UCSD-AML1 (cell line): ENCODE measurements around the gene ST6GALNAC1.

Source experiments
- DNase-seq: peaks from one replicate; lab custom pipeline; 2025; ENCODE audit not compliant: unreplicated experiment; lab: John Stamatoyannopoulos, UW

The ST6GALNAC1 gene

DNA sequence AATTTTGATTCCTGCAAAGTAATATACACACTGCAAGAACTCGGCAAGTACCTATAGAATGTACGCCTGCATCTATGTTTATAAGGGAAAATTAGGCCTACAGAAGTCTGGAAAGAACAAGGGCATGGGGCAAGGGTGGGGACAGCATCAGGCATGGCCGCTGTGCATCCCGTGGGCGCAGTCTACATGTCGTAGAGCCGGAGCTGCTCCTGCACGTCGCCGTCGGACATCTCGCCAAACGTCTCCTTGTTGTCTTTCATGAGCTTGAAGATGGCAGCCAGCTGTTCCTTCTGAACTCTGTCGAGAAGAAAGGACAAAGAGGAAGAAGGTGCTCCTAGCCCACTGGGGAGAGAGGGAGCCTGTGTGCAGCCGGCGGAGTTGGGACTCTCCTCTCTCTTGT, 33.8 kb upstream of the ST6GALNAC1 start:
- no peak for DNase-seq

DNA sequence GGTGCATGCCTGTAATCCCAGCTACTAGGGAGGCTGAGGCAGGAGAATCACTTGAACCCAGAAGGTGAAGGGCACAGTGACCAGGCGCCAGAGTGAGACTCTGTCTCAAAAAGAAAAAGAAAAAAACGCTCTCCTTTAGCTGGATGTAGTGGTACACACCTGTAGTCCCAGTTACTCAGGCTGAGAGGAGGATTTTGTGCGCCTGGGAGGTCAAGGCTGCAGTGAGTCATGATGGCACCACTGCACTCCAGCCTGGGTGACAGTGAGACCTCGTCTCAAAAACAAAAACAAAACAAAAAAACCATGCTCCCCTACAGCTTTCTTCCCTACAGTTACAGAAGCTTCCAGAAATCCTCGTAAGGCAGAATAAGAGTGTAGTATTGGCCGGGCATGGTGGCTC, 33.1 kb upstream of the ST6GALNAC1 start:
- no peak for DNase-seq

DNA sequence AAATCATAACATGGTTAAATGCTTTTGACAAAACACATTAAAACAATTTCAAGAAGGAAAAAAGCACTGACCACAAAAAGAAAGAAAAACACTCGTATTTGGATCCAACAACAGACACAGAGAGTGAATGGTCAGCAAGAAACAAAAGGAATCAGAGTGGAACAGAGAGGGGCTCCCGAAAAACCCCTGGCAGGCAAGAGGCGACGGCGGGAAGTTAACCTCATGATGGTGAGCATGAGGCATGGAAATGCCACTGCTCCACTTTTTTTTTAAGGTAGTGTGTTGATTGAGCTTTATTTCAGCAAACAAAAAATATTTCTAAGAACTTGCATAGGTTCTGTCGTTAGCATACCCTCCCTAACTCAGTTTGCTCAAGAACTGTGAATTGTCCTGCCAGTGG, 32.1 kb upstream of the ST6GALNAC1 start:
- no peak for DNase-seq

GRCh38 chr17:76674600-76674999, 31.0 kb upstream of the ST6GALNAC1 start:
- no peak for DNase-seq

- no peak for DNase-seq
These were observed 30.2 kb upstream of the ST6GALNAC1 start for GRCh38 chr17:76673729-76674128.

GRCh38 chr17:76672892-76673291, 29.3 kb upstream of the ST6GALNAC1 start:
- no peak for DNase-seq

DNA sequence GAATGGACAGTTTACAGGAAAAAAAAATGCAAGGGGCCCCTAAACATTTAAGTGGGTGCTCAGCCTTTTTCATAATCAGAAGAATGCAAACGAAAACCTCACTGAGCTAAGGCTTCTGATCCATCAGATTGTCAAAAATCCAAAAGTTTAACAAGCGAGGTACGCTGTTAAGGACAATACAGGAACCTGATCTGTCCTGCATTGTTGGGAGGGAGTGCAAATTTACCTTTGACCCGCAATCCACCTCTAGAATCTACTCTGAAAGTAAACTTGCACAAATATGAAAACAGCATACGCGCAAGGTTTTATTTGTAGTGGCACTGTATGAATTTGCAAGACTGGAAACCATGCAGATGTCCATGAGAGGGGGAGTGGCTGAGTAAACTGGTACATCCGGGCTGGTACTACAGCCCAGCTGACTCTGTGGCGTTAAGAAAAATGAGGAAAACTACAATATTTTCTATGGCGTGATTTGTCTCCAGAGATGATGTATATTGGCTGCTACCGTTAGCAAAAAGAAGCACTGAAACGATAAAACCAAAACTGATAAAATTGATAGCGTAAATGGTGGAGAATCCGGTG, 28.8 kb upstream of the ST6GALNAC1 start:
- DNase-seq: no peak

- no peak for DNase-seq
These were observed 28.3 kb upstream of the ST6GALNAC1 start for GRCh38 chr17:76671912-76672262.

DNA sequence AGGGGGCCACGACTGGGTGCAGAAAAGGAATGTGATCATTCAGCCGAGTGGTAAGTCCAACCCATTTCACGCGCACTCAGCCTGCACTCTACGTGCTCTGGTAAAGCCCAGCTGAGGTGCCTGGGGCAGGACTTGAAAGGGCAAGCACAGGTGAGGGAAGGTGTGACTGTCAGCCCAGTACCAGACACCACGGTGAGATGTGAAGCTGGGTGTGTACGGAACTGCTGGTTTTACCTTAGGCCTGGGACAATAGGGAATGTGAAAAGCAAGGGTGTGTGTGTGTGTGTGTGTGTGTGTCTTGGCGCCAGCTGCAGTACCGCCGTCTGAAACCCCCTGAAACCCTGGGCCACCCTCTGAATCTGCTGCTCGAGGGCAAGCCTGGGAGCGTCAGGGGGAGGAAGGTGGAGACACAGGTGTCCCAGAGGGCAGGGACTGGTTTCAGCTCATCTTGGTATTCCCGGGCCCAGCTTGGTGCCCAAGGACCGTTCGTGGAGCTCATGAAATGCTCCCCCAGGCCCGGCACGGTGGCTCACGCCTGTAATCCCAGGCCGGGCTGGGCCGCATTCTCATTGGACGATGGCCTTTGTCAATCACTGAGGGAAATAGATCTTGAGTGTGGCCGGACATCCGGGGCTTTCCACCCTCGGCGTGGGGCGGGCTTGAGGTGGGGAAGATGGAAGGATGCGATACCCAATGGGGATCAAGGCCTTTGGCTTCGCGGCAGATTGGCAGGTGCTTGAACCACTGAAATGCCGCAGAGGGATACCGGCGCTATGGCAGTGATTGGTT, 27.8 kb upstream of the ST6GALNAC1 start:
- peak; percentile 99 for DNase-seq

DNA sequence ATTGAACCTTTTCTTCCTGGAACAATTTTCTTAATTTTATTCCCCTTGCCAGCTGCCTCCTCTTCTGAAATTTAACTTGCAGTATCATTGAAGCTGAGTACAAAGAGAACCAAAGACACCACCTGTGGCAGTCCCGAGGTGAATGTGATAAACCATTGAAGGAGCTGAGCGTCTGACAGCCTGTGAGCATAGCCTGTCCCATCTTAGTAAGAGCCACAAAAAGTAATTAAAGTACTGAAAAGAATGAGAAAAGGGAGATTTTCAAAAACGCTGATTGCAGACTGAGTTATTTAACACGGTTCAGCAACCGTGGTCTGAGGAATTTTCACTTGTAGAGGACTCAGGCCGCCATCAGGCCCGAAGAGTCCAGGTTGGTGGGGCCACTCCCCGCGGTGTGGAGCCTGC, 27.2 kb upstream of the ST6GALNAC1 start:
- DNase-seq: no peak

- DNase-seq: no peak
These were observed 26.6 kb upstream of the ST6GALNAC1 start for GRCh38 chr17:76670020-76670717.

- no peak for DNase-seq
These were observed 24.4 kb upstream of the ST6GALNAC1 start for GRCh38 chr17:76667786-76668453.

DNA sequence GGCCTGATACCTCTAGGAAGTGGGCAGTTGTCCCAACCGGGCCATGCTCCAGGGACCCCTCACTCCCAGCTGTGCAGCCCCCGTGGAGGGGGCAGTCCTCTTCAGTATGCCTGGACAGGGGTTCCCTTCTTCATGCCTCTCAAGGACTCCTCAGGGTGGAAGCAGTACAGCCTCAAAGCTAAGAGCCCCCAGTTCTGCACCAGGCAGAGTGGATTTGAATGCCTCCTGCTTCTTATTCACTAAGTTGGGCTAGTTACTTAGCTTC, 23.9 kb upstream of the ST6GALNAC1 start:
- DNase-seq: no peak

DNA sequence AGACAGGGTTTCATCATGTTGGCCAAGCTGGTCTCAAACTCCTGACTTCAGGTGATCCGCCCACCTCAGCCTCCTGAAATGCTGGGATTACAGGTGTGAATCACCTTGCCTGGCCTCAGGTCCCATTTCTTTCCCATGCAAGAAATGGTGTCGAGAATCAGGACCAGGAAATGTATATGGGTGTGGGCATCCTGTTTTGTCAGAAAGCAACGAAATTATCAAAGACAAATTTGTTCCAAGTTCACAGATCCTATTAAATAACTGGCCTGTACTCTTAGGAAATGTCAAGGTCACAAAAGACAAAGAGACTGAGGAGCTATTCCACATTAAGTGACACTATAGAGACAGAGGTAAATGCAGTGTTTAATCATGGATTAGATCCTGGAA, 17.1 kb upstream of the ST6GALNAC1 start:
- DNase-seq: no peak

DNA sequence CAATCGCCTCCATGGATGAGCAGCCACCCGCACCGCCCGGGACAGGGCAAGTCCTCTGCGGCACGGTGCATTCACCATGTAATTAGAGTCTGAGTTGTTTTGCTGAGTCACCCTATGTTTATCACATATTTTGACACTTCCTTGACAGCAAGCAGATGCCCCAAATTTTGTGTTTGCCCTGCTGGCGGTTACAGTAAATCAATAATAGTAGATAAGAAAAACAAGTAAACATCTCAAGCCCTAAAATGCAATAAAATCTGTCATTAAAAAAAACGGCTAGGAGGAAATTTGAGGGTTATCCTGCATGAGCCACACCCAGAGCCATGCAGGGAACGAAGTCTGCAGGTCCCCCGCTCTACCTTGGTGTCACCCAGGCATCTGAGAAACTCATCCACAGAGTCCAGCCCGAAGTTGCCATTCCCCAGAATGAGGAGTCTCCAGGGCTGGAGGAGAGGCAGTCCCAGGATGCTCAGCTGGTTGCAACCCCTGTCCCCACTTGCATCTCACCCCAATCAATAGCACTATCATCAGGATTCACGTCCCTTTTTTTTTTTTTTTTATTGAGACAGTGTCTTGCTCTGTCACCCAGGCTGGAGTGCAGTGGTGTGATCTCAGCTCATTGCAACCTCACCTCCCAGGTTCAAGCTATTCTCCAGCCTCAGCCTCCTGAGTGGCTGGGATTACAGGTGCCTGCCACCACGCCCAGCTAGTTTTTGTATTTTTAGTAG, 16.5 kb upstream of the ST6GALNAC1 start:
- no peak for DNase-seq

GRCh38 chr17:76658242-76658662, 14.7 kb upstream of the ST6GALNAC1 start:
- DNase-seq: no peak

GRCh38 chr17:76657505-76658241, 14.1 kb upstream of the ST6GALNAC1 start:
- no peak for DNase-seq

DNA sequence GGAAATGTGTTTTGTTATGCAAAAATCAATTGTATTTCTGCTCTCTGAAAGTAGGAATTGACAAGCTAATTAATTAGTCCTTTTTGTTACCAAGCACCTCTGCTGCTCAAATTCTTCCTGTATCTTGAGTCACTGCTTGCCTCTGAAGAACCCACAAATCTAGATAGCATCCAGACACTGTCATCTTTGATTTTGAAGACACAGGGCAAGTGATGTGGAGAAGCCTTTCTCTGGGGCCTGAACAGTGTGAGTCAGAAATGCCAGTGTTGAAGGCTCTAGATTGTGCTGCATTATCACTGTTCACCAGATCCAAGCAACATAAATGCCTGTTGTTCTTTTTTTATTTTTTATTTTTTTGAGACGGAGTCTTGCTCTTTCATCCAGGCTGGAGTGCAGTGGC, 10.9 kb upstream of the ST6GALNAC1 start:
- DNase-seq: no peak

DNA sequence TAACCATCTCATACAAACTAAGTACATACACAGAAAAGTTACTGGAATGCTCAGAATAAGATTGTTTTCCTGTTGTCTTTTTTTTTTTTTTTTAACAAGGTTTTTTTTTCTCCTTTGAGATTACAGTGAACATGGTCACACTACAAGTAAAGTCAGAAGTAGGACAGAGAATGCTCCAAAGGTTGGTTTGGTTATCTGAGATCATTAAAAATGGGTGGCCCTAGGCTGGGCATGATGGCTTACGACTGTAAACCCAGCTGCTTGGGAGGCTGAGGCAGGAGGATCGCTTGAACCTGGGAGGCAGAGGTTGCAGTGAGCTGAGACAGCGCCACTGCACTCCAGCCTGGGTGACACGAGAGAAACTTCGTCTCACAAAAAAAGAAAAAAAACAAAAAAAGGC, 6.9 kb upstream of the ST6GALNAC1 start:
- no peak for DNase-seq

DNA sequence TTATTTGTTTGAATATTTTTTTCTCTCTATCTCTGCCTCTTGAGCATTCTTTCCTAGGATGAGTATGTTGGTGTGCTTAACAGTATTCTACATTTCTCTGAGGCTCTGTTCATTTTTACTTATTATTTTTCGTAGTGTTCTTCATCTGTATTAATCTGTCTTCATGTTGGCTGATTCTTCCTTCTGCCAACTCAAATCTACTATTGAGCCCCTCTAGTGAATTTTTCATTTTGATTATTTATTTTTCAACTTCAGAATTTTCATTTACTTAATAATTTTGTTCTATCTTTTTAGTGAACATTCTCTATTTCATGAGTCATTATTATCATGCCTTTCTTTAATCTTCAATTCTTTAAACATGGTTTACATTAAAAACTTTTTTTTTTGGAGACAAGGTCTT, 3.2 kb upstream of the ST6GALNAC1 start:
- DNase-seq: no peak

GRCh38 chr17:76645481-76645880, 1.9 kb upstream of the ST6GALNAC1 start:
- DNase-seq: no peak
